ENCODE results near the gene EPN1. TPM values are rescaled to one million over a fixed set of nuclear protein-coding genes. Genes with fewer than 3 reads are reported as not detected.
A peak's percentile ranks its signal among the peaks of the same experiment; 100 is the strongest.

EPN1 gene
- total RNA-seq, 6 experiments from 2014 or later: 176 to 191 (median 185) TPM

DNA sequence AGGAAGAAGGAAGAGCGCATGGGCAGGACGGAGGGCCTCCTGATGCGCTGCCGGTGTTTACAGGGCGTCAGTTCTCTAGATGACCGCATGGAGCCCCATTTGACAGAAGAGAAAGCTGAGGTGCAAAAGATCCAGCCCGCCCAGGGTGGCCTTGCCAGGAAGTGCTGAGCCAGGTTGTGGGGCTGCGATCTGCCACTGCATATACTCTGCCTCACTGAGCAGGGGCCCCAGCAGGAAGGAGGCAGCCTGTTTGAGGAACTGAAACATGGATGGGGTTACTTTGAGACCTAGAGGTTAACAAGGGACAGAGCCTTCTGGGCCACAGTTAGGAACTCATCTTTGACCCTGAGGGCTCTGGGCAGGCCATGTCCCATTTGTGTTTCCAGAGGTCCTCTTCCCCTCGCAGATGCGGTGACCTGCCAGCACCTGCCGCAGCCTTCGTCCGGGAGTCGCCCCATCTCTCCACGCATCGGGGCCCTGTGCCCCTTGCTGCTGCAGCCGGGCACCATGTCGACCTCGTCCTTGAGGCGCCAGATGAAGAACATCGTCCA is 3.2 kb downstream of the EPN1 start:
- H3K4me3 Mint-ChIP-seq: no peak overlapping the region
- H3K4me1 Mint-ChIP-seq (ENCODE audit: low read depth): peaks cover 58% of the 10 kb centered on the region
- H3K27ac Mint-ChIP-seq: no peak overlapping the region
- TF ChIP-seq, protein P1, sequence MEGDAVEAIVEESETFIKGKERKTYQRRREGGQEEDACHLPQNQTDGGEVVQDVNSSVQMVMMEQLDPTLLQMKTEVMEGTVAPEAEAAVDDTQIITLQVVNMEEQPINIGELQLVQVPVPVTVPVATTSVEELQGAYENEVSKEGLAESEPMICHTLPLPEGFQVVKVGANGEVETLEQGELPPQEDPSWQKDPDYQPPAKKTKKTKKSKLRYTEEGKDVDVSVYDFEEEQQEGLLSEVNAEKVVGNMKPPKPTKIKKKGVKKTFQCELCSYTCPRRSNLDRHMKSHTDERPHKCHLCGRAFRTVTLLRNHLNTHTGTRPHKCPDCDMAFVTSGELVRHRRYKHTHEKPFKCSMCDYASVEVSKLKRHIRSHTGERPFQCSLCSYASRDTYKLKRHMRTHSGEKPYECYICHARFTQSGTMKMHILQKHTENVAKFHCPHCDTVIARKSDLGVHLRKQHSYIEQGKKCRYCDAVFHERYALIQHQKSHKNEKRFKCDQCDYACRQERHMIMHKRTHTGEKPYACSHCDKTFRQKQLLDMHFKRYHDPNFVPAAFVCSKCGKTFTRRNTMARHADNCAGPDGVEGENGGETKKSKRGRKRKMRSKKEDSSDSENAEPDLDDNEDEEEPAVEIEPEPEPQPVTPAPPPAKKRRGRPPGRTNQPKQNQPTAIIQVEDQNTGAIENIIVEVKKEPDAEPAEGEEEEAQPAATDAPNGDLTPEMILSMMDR (IDR thresholded peaks at IDR 0.05): no peak
- H3K9me3 Mint-ChIP-seq: no peaks in the 10 kb centered on the region
- no peak for DNase-seq
- H3K36me3 Mint-ChIP-seq (ENCODE audit: low read depth): peaks cover 32% of the 10 kb centered on the region
- H3K27me3 Mint-ChIP-seq (ENCODE audit: insufficient read depth): peaks cover 7% of the 10 kb centered on the region

DNA sequence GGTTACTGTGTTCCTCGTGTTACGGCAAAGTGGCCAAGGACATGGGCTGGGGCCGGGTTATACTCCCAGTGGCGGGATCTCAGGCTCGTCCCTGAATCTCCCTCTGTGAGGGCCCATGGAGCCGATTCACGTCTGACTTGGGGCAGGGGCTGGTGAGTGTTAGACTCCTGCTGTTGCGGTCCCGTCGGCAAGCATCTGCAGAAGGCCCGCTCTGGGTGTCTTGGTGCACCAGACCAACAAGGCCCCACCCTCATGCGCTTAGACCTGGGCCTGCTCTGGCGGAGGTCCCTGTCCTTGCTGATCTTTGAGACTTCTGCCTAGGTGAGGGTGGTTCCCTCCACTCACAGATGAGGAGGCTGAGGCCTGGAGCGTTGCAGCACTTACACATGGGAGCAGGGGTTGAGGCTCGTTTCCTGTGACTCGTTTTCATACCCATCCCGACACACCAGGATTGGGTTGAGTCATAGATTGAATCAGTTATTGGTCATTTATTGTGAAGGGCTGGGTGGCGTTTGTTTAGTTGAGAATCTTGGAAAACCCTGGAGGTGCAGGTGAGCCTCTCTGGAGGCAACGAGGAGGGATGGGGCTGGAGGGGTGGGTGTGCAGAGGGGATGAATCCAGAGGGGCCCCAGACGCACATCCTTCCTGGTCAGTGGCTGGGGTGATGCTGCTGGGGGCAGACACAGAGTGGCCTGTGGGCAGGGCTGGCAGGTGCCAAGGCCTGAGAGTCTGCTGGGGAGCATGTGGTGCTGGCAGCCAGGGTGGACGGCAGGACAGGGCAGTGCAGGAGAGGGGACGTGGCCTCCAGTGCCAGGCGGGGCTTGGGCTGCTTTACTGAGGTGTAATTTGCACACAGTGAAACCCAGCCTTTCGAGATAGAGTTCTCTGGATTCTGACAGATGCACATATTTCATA is 4.6 kb downstream of the EPN1 start:
- no peaks in the 10 kb centered on the region for H3K9me3 Mint-ChIP-seq
- no peak overlapping the region for H3K4me3 Mint-ChIP-seq
- peak overlapping the region; percentile 63 for H3K27ac Mint-ChIP-seq
- peaks cover 7% of the 10 kb centered on the region; the same call in 1 of the 2 replicates for H3K27me3 Mint-ChIP-seq (ENCODE audit: insufficient read depth)
- peaks cover 32% of the 10 kb centered on the region for H3K36me3 Mint-ChIP-seq (ENCODE audit: low read depth)
- H3K4me1 Mint-ChIP-seq (ENCODE audit: low read depth): peaks cover 47% of the 10 kb centered on the region
- TF ChIP-seq, protein P1 (IDR thresholded peaks at IDR 0.05): no peak
- DNase-seq: peak; percentile 38

DNA sequence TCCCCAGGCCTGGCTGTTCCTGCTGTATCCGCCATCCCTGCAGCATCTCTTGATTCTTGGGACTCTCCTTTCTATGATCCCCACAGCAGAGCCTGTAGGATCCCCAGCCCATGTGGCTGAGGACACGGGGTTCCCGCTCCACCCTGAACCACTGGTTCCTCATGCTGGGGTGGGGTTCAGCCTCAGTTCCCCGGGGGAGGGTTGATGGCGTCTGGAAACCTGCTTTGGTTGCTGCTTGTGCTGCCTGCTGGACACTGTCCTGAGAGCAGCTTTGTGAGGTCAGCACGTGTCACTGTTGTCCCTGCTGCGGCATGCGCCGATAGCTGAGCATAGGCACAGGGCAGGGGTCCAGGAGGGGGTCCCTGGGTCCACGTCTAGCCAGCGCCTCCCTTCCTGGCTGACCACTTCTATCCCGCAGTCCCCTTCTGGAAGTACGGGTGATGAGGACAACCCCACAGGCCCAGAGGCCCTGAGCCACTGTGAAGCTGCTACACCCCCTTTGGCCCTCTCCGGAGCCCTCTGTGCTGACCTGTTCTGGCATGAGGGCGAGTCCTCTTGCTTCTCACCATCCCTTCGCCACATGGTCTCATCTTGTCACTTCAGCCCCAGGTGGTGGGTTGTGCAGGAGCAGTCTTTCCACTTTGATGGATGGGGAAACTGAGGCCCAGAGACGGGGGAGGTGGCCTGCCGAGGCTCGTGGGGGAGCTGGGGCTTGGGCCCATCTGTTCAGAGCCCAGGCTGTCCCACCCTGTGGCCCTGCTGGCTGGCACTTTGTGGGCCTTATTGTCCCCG is 5.5 kb downstream of the EPN1 start:
- no peak overlapping the region for H3K4me3 Mint-ChIP-seq
- H3K9me3 Mint-ChIP-seq: no peaks in the 10 kb centered on the region
- peaks cover 5% of the 10 kb centered on the region; the same call in 1 of the 2 replicates for H3K27me3 Mint-ChIP-seq (ENCODE audit: insufficient read depth)
- H3K36me3 Mint-ChIP-seq (ENCODE audit: low read depth): peaks cover 29% of the 10 kb centered on the region
- no peak for DNase-seq
- H3K27ac Mint-ChIP-seq: no peak overlapping the region
- H3K4me1 Mint-ChIP-seq (ENCODE audit: low read depth): peaks cover 47% of the 10 kb centered on the region
- TF ChIP-seq, protein P1 (IDR thresholded peaks at IDR 0.05): no peak

DNA sequence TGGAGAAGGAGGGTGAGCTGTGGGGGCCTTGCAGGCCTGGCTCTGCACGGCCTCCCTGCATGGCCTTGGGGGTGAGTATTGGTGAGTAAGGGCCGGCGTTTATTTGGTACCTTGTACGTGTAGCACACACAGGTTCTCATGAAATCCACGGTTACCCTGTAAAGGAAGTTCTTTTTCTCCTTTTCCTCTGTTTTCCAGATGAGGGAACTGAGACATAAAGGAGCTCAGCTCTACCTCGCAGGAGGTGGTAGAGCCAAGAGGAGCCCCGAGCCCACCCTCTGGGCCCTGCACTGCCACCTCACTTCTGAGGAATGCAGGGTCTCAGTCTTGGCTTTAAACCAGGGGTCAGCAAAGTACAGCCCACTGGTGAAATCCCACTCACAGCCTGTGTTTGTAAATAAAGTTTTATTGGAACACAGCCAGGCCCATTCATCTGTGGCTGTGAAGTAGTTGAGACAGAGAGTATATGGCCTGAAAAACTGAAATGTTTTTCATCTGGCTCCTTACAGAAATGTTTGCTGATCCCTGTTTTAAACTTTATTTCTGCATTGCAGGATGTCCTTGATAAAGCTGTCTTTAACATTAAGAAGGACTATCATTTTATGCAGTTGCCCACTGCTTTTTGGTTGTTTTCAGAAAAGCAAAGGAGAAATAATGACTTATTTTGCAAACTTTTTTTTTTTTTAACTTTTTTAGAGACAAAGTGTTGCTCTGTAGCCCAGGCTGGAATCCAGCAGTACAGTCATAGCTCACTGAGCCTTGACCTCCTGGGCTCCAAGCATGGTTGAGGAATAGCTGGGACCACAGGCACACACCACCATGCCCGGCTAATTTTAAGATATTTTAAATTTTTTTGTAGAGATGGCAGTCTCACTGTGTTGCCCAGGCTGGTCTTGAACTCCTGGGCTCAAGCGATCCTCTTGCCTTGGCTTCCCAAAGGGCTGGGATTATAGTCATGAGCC is 6.4 kb downstream of the EPN1 start:
- peak; percentile 28 for DNase-seq
- peaks cover 43% of the 10 kb centered on the region for H3K4me1 Mint-ChIP-seq (ENCODE audit: low read depth)
- H3K36me3 Mint-ChIP-seq (ENCODE audit: low read depth): peaks cover 25% of the 10 kb centered on the region
- H3K27ac Mint-ChIP-seq: no peak overlapping the region
- no peaks in the 10 kb centered on the region for H3K9me3 Mint-ChIP-seq
- no peak overlapping the region for H3K4me3 Mint-ChIP-seq
- H3K27me3 Mint-ChIP-seq (ENCODE audit: insufficient read depth): peaks cover 4% of the 10 kb centered on the region
- TF ChIP-seq, protein P1 (IDR thresholded peaks at IDR 0.05): no peak

Data from HFFc6 (cell line).